NCI-H510A treated with DMSO at 0.1 percent for 48 hours (cell line): ENCODE measurements around the gene CELA1.

Experiments used
- DNase-seq: peaks from one replicate; lab custom pipeline; 2025; lab: John Stamatoyannopoulos, UW

The CELA1 gene

GRCh38 chr12:51346581-51346980, at the start of gene CELA1:
Gene CELA1 (minus strand): TSS chr12:51346679. CDS start chr12:51346638, 41 bp downstream.
- no peak for DNase-seq

- DNase-seq, result no peak
Observed at GRCh38 chr12:51395283-51396230, 49.1 kb upstream of the CELA1 start.

- no peak for DNase-seq
Observed at GRCh38 chr12:51393676-51394545, 47.4 kb upstream of the CELA1 start.

DNA sequence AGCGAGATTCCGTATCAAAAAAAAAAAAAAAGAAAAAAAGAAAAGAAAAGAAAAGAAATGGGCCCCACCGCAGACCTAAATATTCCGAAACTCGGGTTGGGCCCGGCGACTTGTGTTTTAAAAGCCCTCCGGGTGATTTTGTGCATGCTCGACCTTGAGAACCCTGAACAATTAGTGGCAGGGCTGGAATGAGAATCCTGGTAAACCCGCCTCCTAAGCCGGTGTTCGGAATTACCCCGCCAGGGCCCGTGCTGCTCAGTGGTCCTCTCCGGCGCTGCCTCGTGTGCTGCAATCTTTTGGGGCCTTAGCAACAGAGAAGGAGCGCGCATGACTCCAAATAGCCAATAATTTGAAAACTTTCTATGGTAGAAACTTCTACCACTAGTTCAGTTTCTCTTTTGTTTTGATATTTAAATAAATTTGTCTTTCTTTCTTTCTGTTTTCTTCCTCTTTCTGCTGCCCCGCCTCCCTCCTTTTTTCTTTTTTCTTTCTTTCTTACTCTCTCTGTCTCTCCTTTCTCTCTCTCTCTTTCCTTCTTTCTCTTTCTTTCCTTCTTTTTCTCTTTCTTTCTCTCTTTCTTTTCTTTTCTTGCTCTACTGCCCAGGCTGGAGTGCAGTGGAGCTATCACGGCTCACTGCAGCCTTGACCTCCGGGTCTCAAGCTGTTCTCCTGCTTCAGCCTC, 46.2 kb upstream of the CELA1 start:
- peak; percentile 35 for DNase-seq

DNA sequence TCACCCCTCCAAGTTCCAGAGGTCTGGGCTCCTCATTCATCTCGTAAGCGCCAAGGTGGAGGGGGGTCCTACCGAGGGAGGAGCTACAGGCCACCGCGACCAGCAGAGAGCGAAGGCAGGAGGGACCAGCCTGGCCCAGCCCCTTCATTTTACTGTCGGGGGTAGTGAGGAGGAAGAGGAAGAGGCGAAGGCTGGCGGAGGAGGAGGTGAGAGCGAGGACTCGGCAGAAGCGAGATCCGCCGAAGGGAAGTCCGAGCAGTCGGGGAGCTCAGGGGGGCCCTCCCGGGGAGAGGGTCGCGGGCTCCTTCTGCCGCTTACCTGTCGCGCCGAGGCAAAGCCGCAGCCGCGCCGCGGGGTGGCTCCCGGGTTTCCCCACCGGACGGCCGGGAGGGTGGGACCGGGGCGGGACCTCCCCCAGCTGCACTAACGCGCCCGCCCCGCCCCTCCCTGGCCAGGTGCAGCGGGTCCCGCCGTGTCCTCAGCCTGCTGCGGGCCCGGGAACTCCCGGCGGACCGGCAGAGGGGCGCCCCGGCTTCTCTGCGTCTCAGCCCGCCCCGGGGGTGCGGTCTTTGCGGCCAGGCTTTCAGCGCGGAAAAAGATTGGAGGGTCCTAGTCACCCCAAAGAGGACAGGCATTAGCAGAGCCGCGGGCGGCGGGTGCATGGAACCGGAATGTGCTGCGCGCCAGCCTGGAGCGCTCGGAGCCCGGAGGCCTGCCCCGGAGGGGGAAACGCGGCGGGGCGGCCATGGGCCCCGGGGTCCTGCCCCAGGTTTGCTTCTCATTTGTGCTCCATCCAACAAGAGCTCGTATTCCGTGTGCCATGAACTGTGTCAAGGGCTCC, 45.0 kb upstream of the CELA1 start, which contains the start of gene GALNT6:
TSS of gene GALNT6 (minus strand) at position 124 of the 841 bp plus-strand sequence. CDS start 11,625 bp downstream, outside the sequence.
- DNase-seq, result peak; percentile 61

- no peak for DNase-seq
Observed at GRCh38 chr12:51390891-51391282, 44.4 kb upstream of the CELA1 start.

- no peak for DNase-seq
Observed at GRCh38 chr12:51390457-51390856, 44.0 kb upstream of the CELA1 start.

DNA sequence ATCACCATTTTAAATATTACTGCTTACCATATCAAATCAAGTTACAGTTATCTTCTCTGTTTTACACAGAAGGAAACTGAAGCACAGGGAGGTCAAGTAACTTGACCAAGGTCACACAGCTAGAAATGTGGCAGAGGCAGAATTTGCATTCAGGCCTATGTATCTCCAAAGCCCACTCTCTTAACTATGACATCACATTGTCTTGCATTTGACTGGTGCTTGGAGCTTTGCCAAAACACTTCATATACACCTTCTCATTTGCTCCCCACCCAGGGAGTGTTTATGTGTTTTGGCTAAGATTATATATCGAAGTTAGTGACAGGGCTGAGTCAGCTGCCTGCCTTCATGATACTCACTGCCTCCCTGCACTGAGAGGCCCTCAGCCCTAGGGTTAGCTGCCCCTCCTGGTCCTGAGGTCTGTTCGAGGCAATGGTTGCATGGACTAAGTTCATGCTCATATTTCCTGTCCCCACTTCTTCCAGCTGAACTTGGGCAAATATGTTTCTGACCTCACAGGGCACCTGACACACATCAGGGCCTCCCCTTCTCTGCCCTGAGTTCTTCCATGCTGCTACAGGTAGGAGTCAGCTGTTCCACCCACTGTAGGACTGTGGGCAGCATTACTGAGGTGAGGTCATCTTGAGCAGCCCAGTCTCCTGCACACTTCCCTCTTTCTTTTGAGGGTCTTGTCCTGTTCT, 43.0 kb upstream of the CELA1 start:
- no peak for DNase-seq

GRCh38 chr12:51388846-51389245, 42.4 kb upstream of the CELA1 start:
- DNase-seq, result no peak

GRCh38 chr12:51388069-51388799, 41.8 kb upstream of the CELA1 start:
- DNase-seq, result no peak

DNA sequence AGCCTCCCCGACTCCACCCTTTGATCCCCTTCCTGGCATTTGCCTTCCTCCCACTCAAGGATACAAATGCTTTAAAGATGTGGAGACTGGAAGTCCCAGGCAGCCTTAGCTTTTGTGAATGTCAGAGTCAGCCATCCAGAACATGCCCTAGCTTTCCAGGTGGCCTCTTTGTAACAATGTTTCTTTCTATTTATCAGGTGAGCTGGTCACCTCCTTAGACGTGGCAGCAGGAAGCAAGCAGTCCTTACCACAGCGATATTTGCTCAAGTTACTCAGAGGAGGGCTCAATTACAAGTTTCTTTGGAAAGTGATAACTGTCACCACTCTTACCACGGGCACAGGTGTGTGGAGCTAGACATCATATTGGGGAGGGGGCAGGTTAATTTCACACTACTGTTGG, 39.9 kb upstream of the CELA1 start:
- peak; percentile 59 for DNase-seq

- DNase-seq, result peak; percentile 65
Observed at GRCh38 chr12:51383269-51383905, 36.9 kb upstream of the CELA1 start.

- DNase-seq, result no peak
Observed at GRCh38 chr12:51382173-51382572, 35.7 kb upstream of the CELA1 start.

- peak; percentile 11 for DNase-seq
Observed at GRCh38 chr12:51381226-51382079, 35.0 kb upstream of the CELA1 start.

DNA sequence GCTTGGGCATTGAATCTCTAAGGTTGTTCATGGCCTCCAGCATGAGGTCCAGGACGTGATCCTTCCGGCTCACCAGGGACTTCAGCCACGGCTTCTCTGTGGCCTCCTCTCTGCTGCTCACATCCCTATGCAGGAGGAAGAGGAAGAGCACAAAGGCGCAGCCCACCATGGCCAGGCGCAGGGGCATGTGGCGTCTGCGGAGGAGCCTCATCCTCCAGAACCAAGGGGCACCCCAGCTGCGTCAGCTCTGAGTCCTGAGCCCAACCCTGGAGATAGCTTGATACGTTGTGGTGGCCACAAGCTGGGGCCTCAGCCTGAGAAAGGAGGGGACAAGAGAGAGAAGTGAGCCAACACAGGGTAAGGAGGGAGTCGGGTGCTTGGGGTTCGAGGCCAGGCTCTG, 33.1 kb upstream of the CELA1 start:
- DNase-seq, result no peak

DNA sequence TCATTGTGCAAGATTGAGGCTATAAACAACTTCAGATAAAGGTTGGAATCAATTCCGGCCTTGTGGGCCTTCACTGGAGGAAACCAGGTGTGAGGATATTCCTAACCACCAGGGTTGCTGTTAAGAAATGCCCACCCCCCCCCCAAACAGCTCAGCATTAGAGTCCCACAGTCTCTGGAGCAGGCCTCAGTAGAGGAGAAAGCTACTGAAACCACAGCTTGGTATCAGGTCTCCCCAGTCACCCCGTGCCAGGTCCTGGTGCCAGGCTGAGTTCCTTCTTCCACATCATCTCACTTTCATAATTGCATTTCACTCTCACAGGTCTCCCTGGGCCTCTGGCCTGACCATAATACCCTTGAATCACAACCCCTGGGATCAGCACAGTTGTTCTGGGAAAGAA, 32.3 kb upstream of the CELA1 start:
- DNase-seq, result no peak

DNA sequence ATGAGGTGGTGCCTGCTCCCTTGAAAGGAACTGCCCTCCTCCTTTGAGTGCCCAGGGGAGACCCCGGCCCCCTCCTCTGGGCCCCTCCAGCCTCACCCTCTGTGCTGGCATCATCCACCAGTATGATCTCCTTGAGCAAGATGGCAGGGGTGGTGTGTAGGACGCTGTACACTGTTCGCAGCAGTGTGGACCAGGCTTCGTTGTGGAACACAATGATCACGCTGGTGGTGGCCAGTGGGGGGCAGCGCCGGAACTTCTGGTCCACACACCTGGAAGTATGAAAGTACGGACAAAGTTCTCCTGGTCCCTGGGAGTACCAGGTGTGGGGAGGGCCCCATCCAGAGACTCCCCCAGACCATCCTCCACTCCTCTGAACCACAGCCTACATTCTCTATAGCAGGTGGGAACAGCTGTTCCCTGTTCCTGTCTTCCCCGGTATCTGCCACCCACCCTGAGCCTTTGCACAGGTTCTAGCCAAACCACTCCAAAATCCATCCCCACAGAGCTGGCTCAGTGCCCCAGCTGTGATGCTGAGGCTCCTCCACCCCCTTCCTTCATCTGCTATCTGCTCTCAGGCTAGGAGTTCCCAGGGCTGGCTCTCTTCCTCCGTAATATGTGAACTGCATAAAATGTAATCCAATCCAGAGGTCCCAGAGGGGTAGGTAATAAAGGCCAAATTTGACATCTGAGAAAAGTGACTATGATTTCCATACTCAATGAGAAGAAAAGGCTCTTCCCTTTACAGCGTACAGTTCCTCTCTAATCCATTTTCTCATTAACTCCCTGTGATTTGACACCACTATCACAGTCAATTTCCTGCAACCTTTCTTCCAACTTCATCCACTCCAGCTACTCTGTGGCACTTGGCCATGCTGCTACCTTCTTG, 30.9 kb upstream of the CELA1 start:
- no peak for DNase-seq
